H1 (cell line): ENCODE measurements around the gene CCL26.

Source experiments
- CHD2 ChIP-seq: IDR thresholded peaks from 2 replicates; pipeline ENCODE4 v1.6.1; 2012; ENCODE audit warnings: low read length, improper control_type of control experiment
- KDM5A ChIP-seq: fragments of 200-600 bp; IDR thresholded peaks from 2 replicates; pipeline ENCODE4 v1.7.1; 2012; ENCODE audit warnings: mild to moderate bottlenecking, low read length, inconsistent platforms, mixed read lengths
- POLR2A ChIP-seq, 2 experiments: IDR thresholded peaks; 1 replicate in 1 of 2; 2 replicates in 1 of 2; pipeline ENCODE4 v1.6.1; 2011; ENCODE audit warnings: low read depth in 2 of 2, low read length in 2 of 2, mild to moderate bottlenecking in 2 of 2; ENCODE audit errors: control extremely low read depth in 1 of 2
- YY1 ChIP-seq: IDR thresholded peaks from 2 replicates; pipeline ENCODE4 v1.6.1; 2011; ENCODE audit warnings: low read depth, mild to moderate bottlenecking, low read length
- TF ChIP-seq, protein P1 (sequence below), 3 experiments: IDR thresholded peaks; 1 replicate in 2 of 3; 2 replicates in 1 of 3; pipeline versions ENCODE4 v1.5.1 to v1.6.1; 2011; ENCODE audit warnings: low read length in 3 of 3, mild to moderate bottlenecking in 3 of 3, inconsistent platforms in 2 of 3, low read depth in 1 of 3, moderate library complexity in 1 of 3; ENCODE audit not compliant: insufficient read depth in 1 of 3; ENCODE audit errors: control extremely low read depth in 1 of 3

DNA sequence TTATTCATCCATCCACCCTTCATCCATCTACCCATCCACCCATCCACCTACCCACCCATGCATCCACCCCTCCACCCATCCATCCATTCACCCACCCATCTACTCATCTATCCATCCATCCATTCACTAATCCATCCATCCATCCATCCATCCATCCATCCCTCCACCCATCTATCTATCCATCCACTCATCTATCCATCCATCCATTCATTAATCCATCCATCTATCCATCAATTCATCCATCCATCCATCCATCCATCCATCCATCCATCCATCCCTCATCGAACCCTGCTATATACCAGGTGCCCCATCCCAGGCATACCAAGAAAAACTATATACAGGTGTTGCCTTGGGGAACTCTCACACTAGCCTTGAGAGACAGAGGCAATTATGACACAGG is 48.7 kb upstream of the CCL26 start:
- TF ChIP-seq, protein P1, sequence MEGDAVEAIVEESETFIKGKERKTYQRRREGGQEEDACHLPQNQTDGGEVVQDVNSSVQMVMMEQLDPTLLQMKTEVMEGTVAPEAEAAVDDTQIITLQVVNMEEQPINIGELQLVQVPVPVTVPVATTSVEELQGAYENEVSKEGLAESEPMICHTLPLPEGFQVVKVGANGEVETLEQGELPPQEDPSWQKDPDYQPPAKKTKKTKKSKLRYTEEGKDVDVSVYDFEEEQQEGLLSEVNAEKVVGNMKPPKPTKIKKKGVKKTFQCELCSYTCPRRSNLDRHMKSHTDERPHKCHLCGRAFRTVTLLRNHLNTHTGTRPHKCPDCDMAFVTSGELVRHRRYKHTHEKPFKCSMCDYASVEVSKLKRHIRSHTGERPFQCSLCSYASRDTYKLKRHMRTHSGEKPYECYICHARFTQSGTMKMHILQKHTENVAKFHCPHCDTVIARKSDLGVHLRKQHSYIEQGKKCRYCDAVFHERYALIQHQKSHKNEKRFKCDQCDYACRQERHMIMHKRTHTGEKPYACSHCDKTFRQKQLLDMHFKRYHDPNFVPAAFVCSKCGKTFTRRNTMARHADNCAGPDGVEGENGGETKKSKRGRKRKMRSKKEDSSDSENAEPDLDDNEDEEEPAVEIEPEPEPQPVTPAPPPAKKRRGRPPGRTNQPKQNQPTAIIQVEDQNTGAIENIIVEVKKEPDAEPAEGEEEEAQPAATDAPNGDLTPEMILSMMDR (IDR thresholded peaks at IDR 0.05; ENCODE audit: control extremely low read depth in 1 of 3, insufficient read depth in 1 of 3, low read depth in 1 of 3, low read length in 3 of 3) = no peak
- TF ChIP-seq CHD2 = no peak
- no peak for TF ChIP-seq KDM5A
- no peak for TF ChIP-seq YY1
- no peak for TF ChIP-seq POLR2A (IDR thresholded peaks at IDR 0.05; ENCODE audit: control extremely low read depth in 1 of 2, low read depth in 2 of 2, low read length in 2 of 2)
